Measurements from ENCODE around the gene CCDC183. TPM values are rescaled to one million over a fixed set of nuclear protein-coding genes. Genes with fewer than 3 reads are reported as not detected.
"Not testable (repeated sequence)": the region's sequence is repeated elsewhere in the genome, so short reads cannot be mapped to it uniquely, and the experiment has no call there.

The CCDC183 gene
- total RNA-seq, 1 experiment from 2014 or later: 1.1 TPM

- H3K4me1 ChIP-seq (ENCODE audit: insufficient read depth, low read length): no peaks in the 10 kb centered on the region
- H4K91ac ChIP-seq (ENCODE audit: insufficient read length, low read depth, low read length): no peak overlapping the region
- no peaks in the 10 kb centered on the region for H3K79me1 ChIP-seq (ENCODE audit: insufficient read depth, low read depth, low read length, poor library complexity, severe bottlenecking)
- no peak overlapping the region for H3K27ac ChIP-seq (ENCODE audit: insufficient read length, low read depth, low read length)
- H3K56ac ChIP-seq (ENCODE audit: insufficient read length, low read depth, low read length): no peak overlapping the region
- H3K18ac ChIP-seq (ENCODE audit: insufficient read length, low read depth, low read length): no peak overlapping the region
- Mint-ChIP-seq H3K36me3 (ENCODE audit: insufficient read depth in 1 of 3, low read depth in 3 of 3) (no peaks in the 10 kb centered on the region), H3K4me3 (no peak overlapping the region), H3K27me3 (ENCODE audit: low read depth) (peaks cover 30% of the 10 kb centered on the region), H3K27ac (peak overlapping the region in 1 of 3 experiments; percentile 32; a peak in 1 of 7 replicates), H3K9me3 (no peaks in the 10 kb centered on the region), H3K4me1 (peaks cover 5 to 13% of the 10 kb centered on the region in 2 experiments)
- no peak overlapping the region for H3K4ac ChIP-seq (ENCODE audit: low read depth, low read length)
- H3K14ac ChIP-seq (ENCODE audit: insufficient read depth, low read length): no peak overlapping the region
- H4K8ac ChIP-seq (replicated peaks; ENCODE audit: insufficient read length, low read depth, low read length): no peak overlapping the region
- H2AFZ ChIP-seq (ENCODE audit: low read length): no peak overlapping the region
- no peaks in the 10 kb centered on the region for H3K79me2 ChIP-seq (ENCODE audit: insufficient read depth, low read length)
- no peak overlapping the region for H3K9ac ChIP-seq (ENCODE audit: extremely low read depth, insufficient read length, low read length)
- H4K20me1 ChIP-seq (ENCODE audit: control insufficient read depth, insufficient read depth, insufficient read length): no peaks in the 10 kb centered on the region
- H2BK120ac ChIP-seq (ENCODE audit: low read depth, low read length, poor library complexity, severe bottlenecking): no peak overlapping the region
- no peak overlapping the region for H3K4me2 ChIP-seq (ENCODE audit: insufficient read depth, insufficient read length, low read length)
- H2BK5ac ChIP-seq (ENCODE audit: insufficient read length, low read length): no peak overlapping the region
- no peak for DNase-seq
- H3K9me3 ChIP-seq (ENCODE audit: control insufficient read depth, low read depth, low read length): no peaks in the 10 kb centered on the region
- H3K23ac ChIP-seq (ENCODE audit: insufficient read length, low read depth, low read length): no peak overlapping the region
- H2BK20ac ChIP-seq (ENCODE audit: low read depth, low read length, poor library complexity, severe bottlenecking): no peak overlapping the region
- H2AK5ac ChIP-seq (ENCODE audit: insufficient read length, low read length): no peak overlapping the region
- no peaks in the 10 kb centered on the region for H3K27me3 ChIP-seq (ENCODE audit: insufficient read depth, low read length)
- H3T11ph ChIP-seq (ENCODE audit: low read length): no peak overlapping the region
- H2BK15ac ChIP-seq (ENCODE audit: low read depth, low read length): no peak overlapping the region
- H3K23me2 ChIP-seq (ENCODE audit: insufficient read length, low read depth, low read length, poor library complexity, severe bottlenecking): no peaks in the 10 kb centered on the region
- no CpG with 5 or more reads among the region's 6 CpGs for WGBS (ENCODE audit: extremely low coverage, insufficient read length, low lambda C conversion rate)
- H4K5ac ChIP-seq (ENCODE audit: insufficient read length, low read depth, low read length): no peak overlapping the region
- H2BK12ac ChIP-seq (ENCODE audit: insufficient read length, low read depth, low read length): no peak overlapping the region
- TF ChIP-seq, protein P1, sequence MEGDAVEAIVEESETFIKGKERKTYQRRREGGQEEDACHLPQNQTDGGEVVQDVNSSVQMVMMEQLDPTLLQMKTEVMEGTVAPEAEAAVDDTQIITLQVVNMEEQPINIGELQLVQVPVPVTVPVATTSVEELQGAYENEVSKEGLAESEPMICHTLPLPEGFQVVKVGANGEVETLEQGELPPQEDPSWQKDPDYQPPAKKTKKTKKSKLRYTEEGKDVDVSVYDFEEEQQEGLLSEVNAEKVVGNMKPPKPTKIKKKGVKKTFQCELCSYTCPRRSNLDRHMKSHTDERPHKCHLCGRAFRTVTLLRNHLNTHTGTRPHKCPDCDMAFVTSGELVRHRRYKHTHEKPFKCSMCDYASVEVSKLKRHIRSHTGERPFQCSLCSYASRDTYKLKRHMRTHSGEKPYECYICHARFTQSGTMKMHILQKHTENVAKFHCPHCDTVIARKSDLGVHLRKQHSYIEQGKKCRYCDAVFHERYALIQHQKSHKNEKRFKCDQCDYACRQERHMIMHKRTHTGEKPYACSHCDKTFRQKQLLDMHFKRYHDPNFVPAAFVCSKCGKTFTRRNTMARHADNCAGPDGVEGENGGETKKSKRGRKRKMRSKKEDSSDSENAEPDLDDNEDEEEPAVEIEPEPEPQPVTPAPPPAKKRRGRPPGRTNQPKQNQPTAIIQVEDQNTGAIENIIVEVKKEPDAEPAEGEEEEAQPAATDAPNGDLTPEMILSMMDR (conservative IDR thresholded peaks at IDR 0.05): no peak
These were observed 11.2 kb upstream of the CCDC183 start for GRCh38 chr9:136784997-136785361.

DNA sequence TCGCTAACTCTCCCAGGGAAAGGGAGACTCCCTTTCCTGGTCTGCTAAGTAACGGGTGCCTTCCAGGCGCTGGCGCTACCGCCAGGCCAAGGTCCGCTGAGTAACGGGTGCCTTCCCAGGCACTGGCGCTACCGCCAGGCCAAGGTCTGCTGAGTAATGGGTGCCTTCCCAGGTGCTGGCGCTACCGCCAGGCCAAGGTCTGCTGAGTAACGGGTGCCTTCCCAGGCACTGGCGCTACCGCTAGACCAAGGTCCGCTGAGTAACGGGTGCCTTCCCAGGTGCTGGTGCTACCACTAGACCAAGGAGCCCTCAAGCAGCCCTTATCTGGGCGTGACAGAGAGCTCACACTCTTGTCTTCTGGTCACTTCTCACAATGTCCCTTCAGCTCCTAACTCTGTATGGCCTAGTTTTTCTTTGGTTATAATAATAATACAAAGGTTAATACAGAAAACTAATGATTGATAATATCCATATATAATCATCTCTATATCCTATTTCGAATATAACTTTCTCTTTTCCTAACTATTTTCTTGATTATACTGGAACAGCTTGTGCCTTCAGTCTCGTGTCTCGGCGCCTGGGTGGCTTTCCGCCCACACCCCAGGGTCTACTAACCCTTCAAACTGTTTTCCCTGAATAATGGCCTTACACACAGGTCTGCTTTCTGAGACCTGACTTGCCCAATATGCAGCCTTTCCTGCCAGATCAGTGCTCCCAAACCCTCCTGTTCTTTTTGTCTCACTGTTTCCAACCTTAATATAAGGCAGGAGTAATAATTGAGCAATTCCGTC, 10.4 kb upstream of the CCDC183 start:
- H3K56ac ChIP-seq (ENCODE audit: insufficient read length, low read depth, low read length); H4K5ac ChIP-seq (ENCODE audit: insufficient read length, low read depth, low read length); H4K20me1 ChIP-seq (ENCODE audit: control insufficient read depth, insufficient read depth, insufficient read length); H4K8ac ChIP-seq (replicated peaks; ENCODE audit: insufficient read length, low read depth, low read length); H2AK5ac ChIP-seq (ENCODE audit: insufficient read length, low read length); DNase-seq; H4K91ac ChIP-seq (ENCODE audit: insufficient read length, low read depth, low read length); H2BK12ac ChIP-seq (ENCODE audit: insufficient read length, low read depth, low read length); H3K14ac ChIP-seq (ENCODE audit: insufficient read depth, low read length); H2BK20ac ChIP-seq (ENCODE audit: low read depth, low read length, poor library complexity, severe bottlenecking); H2BK5ac ChIP-seq (ENCODE audit: insufficient read length, low read length); H3K18ac ChIP-seq (ENCODE audit: insufficient read length, low read depth, low read length); H3K79me1 ChIP-seq (ENCODE audit: insufficient read depth, low read depth, low read length, poor library complexity, severe bottlenecking); H3K27me3 ChIP-seq (ENCODE audit: insufficient read depth, low read length); H3K4me1 ChIP-seq (ENCODE audit: insufficient read depth, low read length); H3K27ac Mint-ChIP-seq; H3K9me3 ChIP-seq (ENCODE audit: control insufficient read depth, low read depth, low read length); H3K4me3 Mint-ChIP-seq; H3K23me2 ChIP-seq (ENCODE audit: insufficient read length, low read depth, low read length, poor library complexity, severe bottlenecking); H2BK15ac ChIP-seq (ENCODE audit: low read depth, low read length); H3K23ac ChIP-seq (ENCODE audit: insufficient read length, low read depth, low read length); H3K79me2 ChIP-seq (ENCODE audit: insufficient read depth, low read length); H3K27ac ChIP-seq (ENCODE audit: insufficient read length, low read depth, low read length); H2AFZ ChIP-seq (ENCODE audit: low read length); H3K9ac ChIP-seq (ENCODE audit: extremely low read depth, insufficient read length, low read length); H3K36me3 Mint-ChIP-seq (ENCODE audit: insufficient read depth in 1 of 3, low read depth in 3 of 3); H3T11ph ChIP-seq (ENCODE audit: low read length); H3K4ac ChIP-seq (ENCODE audit: low read depth, low read length); H3K9me3 Mint-ChIP-seq; H3K4me2 ChIP-seq (ENCODE audit: insufficient read depth, insufficient read length, low read length); H2BK120ac ChIP-seq (ENCODE audit: low read depth, low read length, poor library complexity, severe bottlenecking): not testable (repeated sequence)
- peaks cover 22% of the 10 kb centered on the region for H3K27me3 Mint-ChIP-seq (ENCODE audit: low read depth)
- peaks cover 8 to 17% of the 10 kb centered on the region in 2 experiments for H3K4me1 Mint-ChIP-seq
- WGBS (ENCODE audit: extremely low coverage, insufficient read length, low lambda C conversion rate): no CpG with 5 or more reads among the region's 23 CpGs
